Measurements from ENCODE around the gene PLA2G6. TPM values are rescaled to one million over a fixed set of nuclear protein-coding genes. Genes with fewer than 3 reads are reported as not detected.

PLA2G6 gene
- total RNA-seq, 2 experiments from 2014 or later, result 48.8 to 50.2 TPM

DNA sequence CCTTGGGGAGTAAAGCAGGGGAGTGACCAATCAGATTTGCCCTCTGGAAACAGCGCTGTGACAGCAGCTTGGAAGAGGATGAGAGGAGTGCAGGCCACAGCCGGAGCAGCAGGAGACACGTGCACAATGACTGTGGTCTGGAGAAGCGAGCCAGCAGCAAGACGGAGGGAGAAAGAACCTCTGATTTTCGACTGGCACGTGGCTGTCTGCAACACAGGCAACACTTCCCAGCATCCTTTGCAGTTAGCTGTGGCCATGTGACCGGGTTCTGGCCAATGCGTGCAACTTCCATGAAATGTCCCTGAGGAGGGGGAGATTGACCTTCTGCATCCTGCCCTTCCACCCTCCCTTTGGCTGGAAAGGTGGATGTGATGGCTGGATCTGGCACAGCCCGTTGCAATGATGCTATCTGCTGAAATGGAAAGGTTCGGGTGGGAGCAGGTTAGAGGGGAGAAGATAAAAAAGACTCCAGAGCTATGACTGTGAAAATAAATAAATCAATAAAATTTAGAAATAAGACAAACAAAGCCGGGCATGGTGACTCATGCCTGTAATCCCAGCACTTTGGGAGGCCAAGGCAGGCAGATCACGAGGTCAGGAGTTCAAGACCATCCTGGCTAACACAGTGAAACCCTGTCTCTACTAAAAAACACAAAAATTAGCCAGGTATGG is 15.6 kb downstream of the PLA2G6 start:
- Histone ChIP-seq H3K4me1 (ENCODE audit: insufficient read depth, low read length) (no peaks in the 10 kb centered on the region), H3K4me3 (ENCODE audit: low read length) (no peak overlapping the region), H3K36me3 (ENCODE audit: insufficient read depth, low read length) (peaks cover 43% of the 10 kb centered on the region), H3K27me3 (ENCODE audit: control insufficient read depth in 1 of 2, insufficient read depth in 2 of 2, low read length in 2 of 2) (no peaks in the 10 kb centered on the region), H3K9me3 (ENCODE audit: control insufficient read depth in 1 of 2, insufficient read depth in 1 of 2, low read length in 2 of 2) (no peaks in the 10 kb centered on the region), H3K27ac (ENCODE audit: low read depth in 1 of 2, low read length in 2 of 2) (no peak overlapping the region)
- CTCF ChIA-PET, result no interaction called here
- Mint-ChIP-seq H3K9me3 (no peaks in the 10 kb centered on the region), H3K4me1 (ENCODE audit: low read depth) (peaks cover 11% of the 10 kb centered on the region), H3K27me3 (no peaks in the 10 kb centered on the region), H3K36me3 (ENCODE audit: low read depth) (peaks cover 52% of the 10 kb centered on the region), H3K27ac (no peak overlapping the region), H3K4me3 (no peak overlapping the region)
- ATAC-seq (ENCODE audit: poor library complexity) (no peak), DNase-seq (no peak)
- POLR2A ChIA-PET, result no interaction called here
- TF ChIP-seq, protein P1, sequence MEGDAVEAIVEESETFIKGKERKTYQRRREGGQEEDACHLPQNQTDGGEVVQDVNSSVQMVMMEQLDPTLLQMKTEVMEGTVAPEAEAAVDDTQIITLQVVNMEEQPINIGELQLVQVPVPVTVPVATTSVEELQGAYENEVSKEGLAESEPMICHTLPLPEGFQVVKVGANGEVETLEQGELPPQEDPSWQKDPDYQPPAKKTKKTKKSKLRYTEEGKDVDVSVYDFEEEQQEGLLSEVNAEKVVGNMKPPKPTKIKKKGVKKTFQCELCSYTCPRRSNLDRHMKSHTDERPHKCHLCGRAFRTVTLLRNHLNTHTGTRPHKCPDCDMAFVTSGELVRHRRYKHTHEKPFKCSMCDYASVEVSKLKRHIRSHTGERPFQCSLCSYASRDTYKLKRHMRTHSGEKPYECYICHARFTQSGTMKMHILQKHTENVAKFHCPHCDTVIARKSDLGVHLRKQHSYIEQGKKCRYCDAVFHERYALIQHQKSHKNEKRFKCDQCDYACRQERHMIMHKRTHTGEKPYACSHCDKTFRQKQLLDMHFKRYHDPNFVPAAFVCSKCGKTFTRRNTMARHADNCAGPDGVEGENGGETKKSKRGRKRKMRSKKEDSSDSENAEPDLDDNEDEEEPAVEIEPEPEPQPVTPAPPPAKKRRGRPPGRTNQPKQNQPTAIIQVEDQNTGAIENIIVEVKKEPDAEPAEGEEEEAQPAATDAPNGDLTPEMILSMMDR (IDR thresholded peaks at IDR 0.05), result no peak
- intact Hi-C loops (cut with DNase I, micrococcal nuclease), result no loop called here

- ChIA-PET POLR2A (no interaction called here), CTCF (no interaction called here)
- ATAC-seq (ENCODE audit: poor library complexity), result no peak
- Histone ChIP-seq H3K36me3 (ENCODE audit: insufficient read depth, low read length) (peaks cover 41% of the 10 kb centered on the region), H3K9me3 (ENCODE audit: control insufficient read depth in 1 of 2, insufficient read depth in 1 of 2, low read length in 2 of 2) (no peaks in the 10 kb centered on the region), H3K27ac (ENCODE audit: low read depth in 1 of 2, low read length in 2 of 2) (no peak overlapping the region), H3K4me3 (ENCODE audit: low read length) (no peak overlapping the region), H3K4me1 (ENCODE audit: insufficient read depth, low read length) (no peaks in the 10 kb centered on the region), H3K27me3 (ENCODE audit: control insufficient read depth in 1 of 2, insufficient read depth in 2 of 2, low read length in 2 of 2) (no peaks in the 10 kb centered on the region)
- no peaks in the 10 kb centered on the region for H3K9me3 Mint-ChIP-seq
- H3K4me3 Mint-ChIP-seq, result no peak overlapping the region
- H3K27me3 Mint-ChIP-seq, result no peaks in the 10 kb centered on the region
- intact Hi-C loops (cut with DNase I, micrococcal nuclease), result no loop called here
- TF ChIP-seq, protein P1 (IDR thresholded peaks at IDR 0.05), result no peak
- no peak overlapping the region for H3K27ac Mint-ChIP-seq
- peaks cover 52% of the 10 kb centered on the region for H3K36me3 Mint-ChIP-seq (ENCODE audit: low read depth)
- peaks cover 11% of the 10 kb centered on the region for H3K4me1 Mint-ChIP-seq (ENCODE audit: low read depth)
- no peak for DNase-seq
These were observed 17.1 kb downstream of the PLA2G6 start for GRCh38 chr22:38164551-38164918.

GRCh38 chr22:38163844-38164550 is 17.6 kb downstream of the PLA2G6 start:
- intact Hi-C loops (cut with DNase I, micrococcal nuclease), result no loop called here
- peaks cover 11% of the 10 kb centered on the region for H3K4me1 Mint-ChIP-seq (ENCODE audit: low read depth)
- no peak overlapping the region for H3K27ac Mint-ChIP-seq
- H3K4me3 ChIP-seq (ENCODE audit: low read length), result no peak overlapping the region
- ChIA-PET CTCF (no interaction called here), POLR2A (no interaction called here)
- H3K27ac ChIP-seq (ENCODE audit: low read depth in 1 of 2, low read length in 2 of 2), result no peak overlapping the region
- H3K9me3 ChIP-seq (ENCODE audit: control insufficient read depth in 1 of 2, insufficient read depth in 1 of 2, low read length in 2 of 2), result no peaks in the 10 kb centered on the region
- no peaks in the 10 kb centered on the region for H3K27me3 Mint-ChIP-seq
- no peaks in the 10 kb centered on the region for H3K27me3 ChIP-seq (ENCODE audit: control insufficient read depth in 1 of 2, insufficient read depth in 2 of 2, low read length in 2 of 2)
- ATAC-seq (ENCODE audit: poor library complexity), result no peak
- H3K36me3 Mint-ChIP-seq (ENCODE audit: low read depth), result peaks cover 52% of the 10 kb centered on the region
- no peaks in the 10 kb centered on the region for H3K4me1 ChIP-seq (ENCODE audit: insufficient read depth, low read length)
- H3K36me3 ChIP-seq (ENCODE audit: insufficient read depth, low read length), result peaks cover 36% of the 10 kb centered on the region
- no peaks in the 10 kb centered on the region for H3K9me3 Mint-ChIP-seq
- H3K4me3 Mint-ChIP-seq, result no peak overlapping the region
- DNase-seq, result no peak
- TF ChIP-seq, protein P1 (IDR thresholded peaks at IDR 0.05), result no peak

Data from CD4-positive, alpha-beta T cell (primary cell).